Skeletal muscle tissue (tissue), 4 donors: ENCODE results near the gene AFAP1. TPM values are rescaled to one million over a fixed set of nuclear protein-coding genes. Genes with fewer than 3 reads are reported as not detected.

Source experiments
- H3K27ac ChIP-seq: one replicate; pipeline ENCODE4 v1.7.0; 2013; ENCODE audit warnings: mild to moderate bottlenecking, low read depth, low read length, inconsistent platforms
- H3K27me3 ChIP-seq, 3 donors: one replicate each; pipeline ENCODE4 v1.7.0; 2013; ENCODE audit warnings: low read length in 3 of 3; ENCODE audit not compliant: control insufficient read depth in 3 of 3, insufficient read depth in 3 of 3
- H3K36me3 ChIP-seq, 3 donors: one replicate each; pipeline ENCODE4 v1.7.0; 2013; ENCODE audit warnings: low read length in 3 of 3; ENCODE audit not compliant: control insufficient read depth in 3 of 3, insufficient read depth in 3 of 3
- H3K4me1 ChIP-seq, 3 donors: one replicate each; pipeline ENCODE4 v1.7.0; 2013; ENCODE audit warnings: low read length in 3 of 3, mild to moderate bottlenecking in 3 of 3; ENCODE audit not compliant: control insufficient read depth in 3 of 3, insufficient read depth in 3 of 3
- H3K4me3 ChIP-seq, 3 donors: one replicate each; pipeline ENCODE4 v1.7.0; 2013; ENCODE audit warnings: low read length in 3 of 3
- H3K9ac ChIP-seq, 3 donors: one replicate each; pipeline ENCODE4 v1.7.0; 2013; ENCODE audit warnings: low read length in 3 of 3, mild to moderate bottlenecking in 3 of 3, moderate library complexity in 2 of 3, low read depth in 1 of 3
- H3K9me3 ChIP-seq, 3 donors: one replicate each; pipeline ENCODE4 v1.7.0; 2013; ENCODE audit warnings: low read length in 3 of 3; ENCODE audit not compliant: control insufficient read depth in 3 of 3
- total RNA-seq: library from RNA; depleted of rRNA; stranded (reverse); fragments of >200 nt; gene quantifications from one replicate; pipeline ENCODE4 v1.2.3, GENCODE V29; 2014
- donor health status: Osteomylitis.

The AFAP1 gene
- total RNA-seq, 1 donor from 2014 or later: 29.2 TPM

- peaks cover 0 to 15% (median 0%) of the 10 kb centered on the region in 3 donors for H3K36me3 ChIP-seq
- peaks cover 11 to 17% (median 14%) of the 10 kb centered on the region in 3 donors for H3K4me1 ChIP-seq
- H3K27ac ChIP-seq: no peak overlapping the region
- no peak overlapping the region for H3K9ac ChIP-seq
- no peak overlapping the region for H3K4me3 ChIP-seq
- H3K27me3 ChIP-seq: no peaks in the 10 kb centered on the region
- H3K9me3 ChIP-seq: no peaks in the 10 kb centered on the region
These were observed 152.6 kb downstream of the AFAP1 start for GRCh38 chr4:7787067-7787466.

GRCh38 chr4:7786517-7786916 is 153.1 kb downstream of the AFAP1 start:
- H3K27ac ChIP-seq: no peak overlapping the region
- H3K4me3 ChIP-seq: no peak overlapping the region
- peaks cover 12 to 21% (median 18%) of the 10 kb centered on the region in 3 donors for H3K4me1 ChIP-seq
- H3K9ac ChIP-seq: no peak overlapping the region
- peaks cover 0 to 15% (median 0%) of the 10 kb centered on the region in 3 donors for H3K36me3 ChIP-seq
- no peaks in the 10 kb centered on the region for H3K27me3 ChIP-seq
- H3K9me3 ChIP-seq: no peaks in the 10 kb centered on the region

GRCh38 chr4:7786040-7786439 is 153.6 kb downstream of the AFAP1 start:
- H3K36me3 ChIP-seq: peaks cover 0 to 15% (median 0%) of the 10 kb centered on the region in 3 donors

DNA sequence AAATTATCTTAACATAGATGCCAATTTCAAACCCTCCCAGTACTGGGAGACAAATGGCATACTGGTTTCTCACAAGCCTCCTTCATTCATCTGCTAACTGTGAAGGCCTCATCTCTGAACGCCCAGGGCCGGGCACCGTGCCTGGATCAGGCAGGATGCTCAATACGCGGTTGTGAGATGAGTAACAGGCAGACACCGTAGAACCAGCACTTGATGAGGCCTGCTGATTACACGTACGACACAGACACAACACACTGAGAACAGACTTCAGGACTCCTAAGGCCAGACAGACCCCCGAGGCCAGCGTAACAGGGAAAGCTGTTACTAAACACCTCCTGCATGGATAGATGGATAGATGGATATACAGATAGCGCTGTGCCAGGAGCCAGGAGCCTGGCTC is 154.6 kb downstream of the AFAP1 start:
- H3K36me3 ChIP-seq: peaks cover 0 to 15% (median 0%) of the 10 kb centered on the region in 3 donors
- no peak overlapping the region for H3K4me3 ChIP-seq
- H3K9me3 ChIP-seq: no peaks in the 10 kb centered on the region
- no peaks in the 10 kb centered on the region for H3K27me3 ChIP-seq
- H3K9ac ChIP-seq: no peak overlapping the region
- peaks cover 16 to 25% (median 22%) of the 10 kb centered on the region in 3 donors for H3K4me1 ChIP-seq
- H3K27ac ChIP-seq: no peak overlapping the region

More at GRCh38 chr4:7786040-7786439, 153.6 kb downstream of the AFAP1 start:
- H3K27me3 ChIP-seq: no peaks in the 10 kb centered on the region
- H3K9ac ChIP-seq: no peak overlapping the region
- H3K4me3 ChIP-seq: no peak overlapping the region
- H3K4me1 ChIP-seq: peaks cover 16 to 25% (median 22%) of the 10 kb centered on the region in 3 donors
- H3K27ac ChIP-seq: no peak overlapping the region
- no peaks in the 10 kb centered on the region for H3K9me3 ChIP-seq

GRCh38 chr4:7784131-7784870 is 155.4 kb downstream of the AFAP1 start:
- no peaks in the 10 kb centered on the region for H3K9me3 ChIP-seq
- H3K36me3 ChIP-seq: peaks cover 0 to 15% (median 0%) of the 10 kb centered on the region in 3 donors
- no peak overlapping the region for H3K27ac ChIP-seq
- peaks cover 16 to 20% (median 19%) of the 10 kb centered on the region in 3 donors for H3K4me1 ChIP-seq
- H3K27me3 ChIP-seq: no peaks in the 10 kb centered on the region
- no peak overlapping the region for H3K4me3 ChIP-seq
- H3K9ac ChIP-seq: no peak overlapping the region

- Histone ChIP-seq H3K9ac (no peak overlapping the region), H3K4me3 (no peak overlapping the region), H3K4me1 (peaks cover 11 to 17% (median 13%) of the 10 kb centered on the region in 3 donors), H3K27ac (no peak overlapping the region), H3K36me3 (peaks cover 0 to 13% (median 2%) of the 10 kb centered on the region in 3 donors), H3K27me3 (no peaks in the 10 kb centered on the region), H3K9me3 (no peaks in the 10 kb centered on the region)
These were observed 156.1 kb downstream of the AFAP1 start for GRCh38 chr4:7783541-7783940.

- Histone ChIP-seq H3K9me3 (no peaks in the 10 kb centered on the region), H3K27ac (no peak overlapping the region), H3K27me3 (no peaks in the 10 kb centered on the region), H3K36me3 (peaks cover 0 to 20% (median 8%) of the 10 kb centered on the region in 3 donors), H3K4me1 (peaks cover 10 to 17% (median 13%) of the 10 kb centered on the region in 3 donors), H3K9ac (no peak overlapping the region), H3K4me3 (no peak overlapping the region)
These were observed 156.9 kb downstream of the AFAP1 start for GRCh38 chr4:7782783-7783182.

GRCh38 chr4:7781993-7782392 is 157.7 kb downstream of the AFAP1 start:
- Histone ChIP-seq H3K9ac (no peak overlapping the region), H3K27ac (no peak overlapping the region), H3K4me3 (no peak overlapping the region), H3K27me3 (no peaks in the 10 kb centered on the region), H3K9me3 (no peaks in the 10 kb centered on the region), H3K36me3 (peaks cover 0 to 28% (median 16%) of the 10 kb centered on the region in 3 donors), H3K4me1 (peaks cover 10 to 17% (median 13%) of the 10 kb centered on the region in 3 donors)

- Histone ChIP-seq H3K36me3 (peaks cover 0 to 30% (median 17%) of the 10 kb centered on the region in 3 donors), H3K27me3 (no peaks in the 10 kb centered on the region), H3K9ac (no peak overlapping the region), H3K4me1 (peaks cover 10 to 17% (median 13%) of the 10 kb centered on the region in 3 donors), H3K9me3 (no peaks in the 10 kb centered on the region), H3K4me3 (no peak overlapping the region), H3K27ac (no peak overlapping the region)
These were observed 158.3 kb downstream of the AFAP1 start for GRCh38 chr4:7781366-7781765.

GRCh38 chr4:7780751-7781348 is 158.8 kb downstream of the AFAP1 start:
- no peak overlapping the region for H3K27ac ChIP-seq
- H3K36me3 ChIP-seq: peaks cover 0 to 28% (median 17%) of the 10 kb centered on the region in 3 donors

More at GRCh38 chr4:7780751-7781348, 158.8 kb downstream of the AFAP1 start:
- no peak overlapping the region for H3K4me3 ChIP-seq
- peaks cover 10 to 17% (median 13%) of the 10 kb centered on the region in 3 donors for H3K4me1 ChIP-seq
- H3K27me3 ChIP-seq: no peaks in the 10 kb centered on the region
- H3K9me3 ChIP-seq: no peaks in the 10 kb centered on the region
- H3K9ac ChIP-seq: no peak overlapping the region
